Transverse colon (tissue), 4 donors: ENCODE measurements around the gene ZDHHC22. TPM values are rescaled to one million over a fixed set of nuclear protein-coding genes. Genes with fewer than 3 reads are reported as not detected.

ENCODE experiments used
- DNase-seq: peaks from one replicate; pipeline ENCODE4 v3.0.0-alpha.2; 2019
- H3K27ac ChIP-seq, 4 donors: fragments of 200-600 bp; sonication (generic); 2 replicates each; pipeline ENCODE4 v1.5.1; 2016 to 2018; ENCODE audit warnings: inconsistent platforms in 4 of 4
- H3K27me3 ChIP-seq: fragments of 200-600 bp; sonication (generic); 2 replicates; pipeline ENCODE4 v1.5.1; 2017; ENCODE audit warnings: inconsistent platforms
- H3K36me3 ChIP-seq, 4 donors: fragments of 200-600 bp; sonication (generic); 2 replicates each; pipeline ENCODE4 v1.5.1; 2017 to 2019; ENCODE audit warnings: inconsistent platforms in 4 of 4
- H3K4me1 ChIP-seq, 4 donors: fragments of 200-600 bp; sonication (generic); 2 replicates each; pipeline ENCODE4 v1.5.1; 2017 to 2020; ENCODE audit warnings: inconsistent platforms in 4 of 4
- H3K4me3 ChIP-seq, 4 donors: fragments of 200-600 bp; sonication (generic); 1 replicate in 1 of 4; 2 replicates in 3 of 4; pipeline versions ENCODE4 v1.5.1 to v1.6.1; 2017 to 2019; ENCODE audit warnings: inconsistent platforms in 4 of 4
- H3K9me3 ChIP-seq, 2 donors: fragments of 200-600 bp; sonication (generic); 2 replicates each; pipeline ENCODE4 v1.5.1; 2017 to 2019; ENCODE audit warnings: inconsistent platforms in 2 of 2
- CTCF ChIP-seq, 5 experiments: fragments of 200-600 bp in 3 of 5; fragments of 450-650 bp in 2 of 5; sonication (generic) in 3 of 5; IDR thresholded peaks; 1 replicate in 2 of 5; 2 replicates in 3 of 5; pipeline ENCODE4 v1.5.1; 2016 to 2017; ENCODE audit warnings: antibody characterized with exemption in 5 of 5, inconsistent platforms in 3 of 5, mild to moderate bottlenecking in 2 of 5, moderate library complexity in 1 of 5
- EP300 ChIP-seq: sonication (generic); formaldehyde crosslinking; IDR thresholded peaks from one replicate; pipeline ENCODE4 v1.6.1; 2017; ENCODE audit warnings: antibody characterized with exemption, low read depth
- POLR2A ChIP-seq: fragments of 450-650 bp; IDR thresholded peaks from one replicate; pipeline ENCODE4 v1.6.1; 2016; ENCODE audit warnings: antibody characterized with exemption, mild to moderate bottlenecking, moderate library complexity
- POLR2AphosphoS5 ChIP-seq, 3 donors: sonication (generic); formaldehyde crosslinking; IDR thresholded peaks; one replicate each; pipeline ENCODE4 v1.6.1; 2016; ENCODE audit warnings: antibody characterized with exemption in 3 of 3
- WGBS, 2 donors: methylation state at CpG; one replicate each; pipeline ENCODE4 v1.1.5; 2018; ENCODE audit warnings: low coverage in 1 of 2; 5-methylcytosine and 5-hydroxymethylcytosine counted together
- in situ Hi-C, 4 donors: fragments of 200-750 bp; cut with MboI; loops; one replicate each; pipeline versions ENCODE4 v1.15.0 to v1.15.1; 2017; ENCODE audit warnings: low sequenced_read_pairs in 3 of 4, low pct_ligation_motif_present in 1 of 4, low pct_unique_long_range_greater_than_20kb in 1 of 4
- intact Hi-C: fragments of 100-400 bp; cut with DNase I; formaldehyde crosslinking; loops from one replicate; pipeline ENCODE4 v1.15.1; 2023; ENCODE audit warnings: low total_unique reads
- total RNA-seq, 4 donors: library from RNA; depleted of rRNA; stranded (reverse); fragments of >200 nt; gene quantifications; one replicate each; pipeline ENCODE4 v1.1.0, GENCODE V29; 2016

Gene ZDHHC22
- total RNA-seq, 4 donors from 2014 or later = 0.14 TPM; not detected in 3

GRCh38 chr14:77186911-77187648, 45.5 kb upstream of the ZDHHC22 start:
- in situ Hi-C loops (no loop called here), intact Hi-C loops (no loop called here)
- Histone ChIP-seq H3K4me3 (no peak overlapping the region), H3K4me1 (peaks cover 4 to 40% (median 25%) of the 10 kb centered on the region in 4 donors), H3K36me3 (no peaks in the 10 kb centered on the region), H3K9me3 (no peaks in the 10 kb centered on the region), H3K27me3 (peaks cover 17% of the 10 kb centered on the region), H3K27ac (peak overlapping the region in 1 of 4 donors; percentile 39)
- WGBS, 2 donors = 56% methylated on average over 12 of the region's 15 CpGs; no CpG with 5 or more reads in 1 of the 2 donors
- TF ChIP-seq POLR2AphosphoS5 (IDR thresholded peaks at IDR 0.05) = no peak
- no peak for TF ChIP-seq CTCF (IDR thresholded peaks at IDR 0.05)
- no peak for TF ChIP-seq EP300
- no peak for TF ChIP-seq POLR2A
- DNase-seq = peak; percentile 16

GRCh38 chr14:77185093-77185465, 43.5 kb upstream of the ZDHHC22 start:
- TF ChIP-seq POLR2A = no peak
- TF ChIP-seq POLR2AphosphoS5 (IDR thresholded peaks at IDR 0.05) = no peak
- no peak for TF ChIP-seq CTCF (IDR thresholded peaks at IDR 0.05)
- TF ChIP-seq EP300 = no peak
- Histone ChIP-seq H3K4me3 (no peak overlapping the region), H3K36me3 (no peaks in the 10 kb centered on the region), H3K9me3 (no peaks in the 10 kb centered on the region), H3K4me1 (peaks cover 8 to 47% (median 31%) of the 10 kb centered on the region in 4 donors), H3K27ac (peak overlapping the region; percentile 71 to 82 (median 76)), H3K27me3 (peaks cover 28% of the 10 kb centered on the region)
- in situ Hi-C loops (no loop called here), intact Hi-C loops (no loop called here)
- 60 to 65% methylated on average over 2 of the region's 2 CpGs for WGBS, 2 donors
- DNase-seq = no peak

GRCh38 chr14:77184396-77185092, 43.0 kb upstream of the ZDHHC22 start:
- in situ Hi-C loops (no loop called here), intact Hi-C loops (no loop called here)
- Histone ChIP-seq H3K36me3 (no peaks in the 10 kb centered on the region), H3K4me3 (no peak overlapping the region), H3K27ac (peak overlapping the region; percentile 71 to 82 (median 76)), H3K27me3 (peaks cover 28% of the 10 kb centered on the region), H3K9me3 (no peaks in the 10 kb centered on the region), H3K4me1 (peaks cover 8 to 47% (median 31%) of the 10 kb centered on the region in 4 donors)
- no peak for TF ChIP-seq CTCF (IDR thresholded peaks at IDR 0.05)
- peak; percentile 21 for TF ChIP-seq POLR2A
- no peak for TF ChIP-seq POLR2AphosphoS5 (IDR thresholded peaks at IDR 0.05)
- no peak for TF ChIP-seq EP300
- 21 to 35% methylated on average over 2 to 11 of the region's 11 CpGs for WGBS, 2 donors
- DNase-seq = peak; percentile 77

GRCh38 chr14:77183896-77184295, 42.3 kb upstream of the ZDHHC22 start:
- Histone ChIP-seq H3K4me1 (peaks cover 8 to 47% (median 31%) of the 10 kb centered on the region in 4 donors), H3K27me3 (peaks cover 28% of the 10 kb centered on the region), H3K27ac (peak overlapping the region; percentile 71 to 82 (median 76)), H3K4me3 (no peak overlapping the region), H3K36me3 (no peaks in the 10 kb centered on the region), H3K9me3 (no peaks in the 10 kb centered on the region)
- 58% methylated on average over 5 of the region's 5 CpGs; no CpG with 5 or more reads in 1 of the 2 donors for WGBS, 2 donors
- DNase-seq = no peak
- in situ Hi-C loops = no loop called here
- intact Hi-C loops = no loop called here
- TF ChIP-seq CTCF (IDR thresholded peaks at IDR 0.05) = no peak
